ENCODE results near the gene PDGFB.

PDGFB gene

DNA sequence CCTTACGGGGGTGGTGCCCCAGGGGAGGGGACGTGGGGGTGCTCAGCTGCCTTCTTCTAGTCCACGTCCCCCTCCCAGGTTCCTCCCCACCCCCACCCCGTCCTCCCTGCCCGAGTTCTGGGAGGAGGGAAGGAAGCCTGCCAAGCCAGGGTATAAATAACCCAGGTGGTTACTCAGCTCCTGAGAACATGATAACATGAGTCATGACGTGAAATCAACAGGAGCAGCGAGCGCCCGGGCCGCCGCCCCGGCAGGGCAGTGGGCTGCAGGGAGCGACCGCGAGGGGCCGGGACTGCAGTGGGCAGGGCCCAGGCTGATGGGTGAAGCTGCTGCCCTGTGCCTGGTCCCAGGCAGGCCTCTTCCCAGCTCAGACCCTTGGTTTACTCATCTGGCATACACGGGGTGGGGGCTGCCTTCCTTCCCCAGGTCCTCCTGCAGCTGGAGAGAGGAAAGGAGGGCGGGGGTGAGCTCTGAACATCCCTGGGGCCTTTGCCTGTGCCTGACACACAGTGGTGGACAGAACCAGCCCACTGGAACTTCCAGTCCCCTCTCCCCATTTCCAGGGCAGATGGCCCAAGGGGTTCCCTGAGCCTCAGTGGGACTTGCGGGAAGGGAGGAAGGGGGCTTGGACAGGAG is 8.8 kb upstream of the PDGFB start:
- DNase-seq (ENCODE audit: low read depth), result no peak

DNA sequence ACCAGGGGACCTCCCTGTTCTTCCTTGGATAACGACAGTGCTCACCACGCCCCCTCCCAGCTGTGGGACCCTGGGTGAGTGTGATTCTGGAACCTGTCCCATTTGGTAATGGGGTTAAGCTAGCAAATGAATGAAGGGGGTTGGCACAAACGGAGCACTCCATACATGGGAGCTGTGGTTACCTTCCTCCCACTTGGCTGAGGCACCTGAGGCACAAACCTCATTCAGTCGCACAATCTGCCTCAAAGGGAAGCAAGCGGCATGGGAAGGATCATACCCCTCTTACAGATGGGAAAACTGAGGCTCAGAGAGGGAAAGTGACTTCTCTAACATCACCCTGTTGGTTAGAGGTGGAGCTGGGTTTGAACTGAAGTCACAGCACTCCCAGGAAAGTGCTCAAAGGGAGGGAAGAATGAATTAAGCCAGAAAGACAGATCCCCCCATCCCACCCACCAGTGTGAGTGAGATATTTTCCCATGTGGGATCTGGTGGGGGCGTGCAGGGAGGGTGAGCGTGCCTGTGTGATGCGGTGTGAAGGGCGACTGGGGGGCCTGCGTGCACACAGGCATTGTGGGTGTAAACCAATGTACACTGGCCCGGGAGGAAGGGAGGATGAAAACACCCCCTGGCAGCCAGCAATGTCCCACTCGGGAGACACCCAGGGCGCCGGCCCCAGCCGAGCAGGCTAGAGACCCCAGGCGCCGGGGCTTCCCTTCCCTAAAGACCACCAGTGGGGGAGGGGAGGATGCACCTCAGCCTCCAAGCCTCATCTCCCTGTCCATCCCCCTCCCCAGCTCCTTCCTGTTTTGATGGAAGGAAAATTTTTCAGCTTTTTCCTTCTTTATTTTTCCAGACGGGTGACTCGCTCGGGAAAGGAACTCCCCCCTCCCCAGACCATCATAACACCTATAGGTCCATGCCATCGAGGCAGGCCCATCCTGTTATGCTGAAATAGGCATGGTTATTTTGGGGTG is 8.0 kb upstream of the PDGFB start:
- no peak for DNase-seq (ENCODE audit: low read depth)

DNA sequence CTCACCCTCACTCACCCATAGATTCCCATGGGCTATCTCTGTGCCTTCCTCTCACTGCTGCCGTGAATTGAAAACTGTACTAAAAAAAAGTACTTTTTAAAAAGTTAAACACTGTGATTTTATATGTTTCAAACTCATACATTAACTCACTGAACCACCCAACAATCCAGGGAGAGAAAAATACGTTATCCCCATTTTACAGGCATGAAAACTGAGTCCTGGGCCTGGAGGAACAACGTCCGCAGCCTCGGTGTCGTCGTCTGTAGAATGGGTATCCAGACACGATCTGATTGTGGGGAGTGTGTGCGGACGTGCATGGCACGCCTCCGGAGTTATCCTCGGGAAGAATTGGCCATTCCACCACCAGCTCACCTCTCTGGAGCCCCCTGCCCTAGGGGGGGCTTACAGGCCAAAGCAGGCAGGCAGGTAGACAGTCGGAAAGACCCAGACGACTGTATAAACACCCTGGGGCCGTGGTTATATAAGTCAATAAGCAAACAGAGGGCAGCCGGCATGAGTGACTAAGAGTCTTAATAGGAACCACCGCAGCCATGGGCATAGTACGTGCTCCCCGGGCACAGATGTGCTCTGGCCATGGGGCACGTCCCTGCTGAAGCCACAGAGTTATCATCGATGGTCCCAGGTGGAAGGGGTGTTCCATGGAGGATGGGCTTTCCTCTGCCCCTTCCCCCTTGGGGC is 7.1 kb upstream of the PDGFB start:
- no peak for DNase-seq (ENCODE audit: low read depth)

DNA sequence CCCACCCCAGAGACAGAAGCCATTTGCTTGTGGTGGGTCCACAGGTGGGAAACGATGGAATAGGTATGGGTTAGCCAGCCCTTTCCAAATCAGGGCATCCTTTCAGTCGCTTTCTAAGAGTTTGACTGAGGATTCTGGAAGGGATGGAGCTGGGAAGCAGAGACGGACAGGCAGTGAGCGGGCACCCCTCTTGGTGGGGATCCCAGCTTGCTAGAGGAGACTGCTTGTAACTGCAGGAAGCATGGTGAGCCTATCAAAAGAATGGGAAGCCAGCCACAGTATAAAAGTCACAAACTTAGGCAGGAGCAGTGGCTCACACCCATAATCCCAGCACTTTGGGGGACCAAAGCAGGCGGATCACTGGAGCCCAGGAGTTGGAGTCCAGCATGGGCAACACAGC is 6.1 kb upstream of the PDGFB start:
- no peak for DNase-seq (ENCODE audit: low read depth)

DNA sequence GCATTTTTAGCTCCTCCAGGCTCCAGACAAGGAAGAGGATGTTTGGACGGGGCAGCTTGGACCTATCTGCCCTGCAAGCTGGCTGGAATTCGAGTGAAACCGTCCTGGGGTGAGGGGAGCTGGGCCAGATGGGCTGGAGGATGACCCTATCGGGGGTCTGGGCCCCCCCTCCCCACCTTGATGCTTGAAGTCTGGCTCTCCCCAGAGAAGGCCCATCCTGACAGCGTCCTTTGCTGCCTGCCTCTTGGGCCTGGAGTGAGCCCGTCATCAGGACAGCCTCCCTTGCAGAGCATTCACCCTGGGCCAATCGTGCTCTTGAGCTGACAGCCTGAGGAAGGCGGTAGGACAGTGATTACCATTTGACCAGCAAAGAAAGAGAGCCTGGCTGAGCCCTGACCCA is 5.3 kb upstream of the PDGFB start:
- DNase-seq (ENCODE audit: low read depth), result no peak

DNA sequence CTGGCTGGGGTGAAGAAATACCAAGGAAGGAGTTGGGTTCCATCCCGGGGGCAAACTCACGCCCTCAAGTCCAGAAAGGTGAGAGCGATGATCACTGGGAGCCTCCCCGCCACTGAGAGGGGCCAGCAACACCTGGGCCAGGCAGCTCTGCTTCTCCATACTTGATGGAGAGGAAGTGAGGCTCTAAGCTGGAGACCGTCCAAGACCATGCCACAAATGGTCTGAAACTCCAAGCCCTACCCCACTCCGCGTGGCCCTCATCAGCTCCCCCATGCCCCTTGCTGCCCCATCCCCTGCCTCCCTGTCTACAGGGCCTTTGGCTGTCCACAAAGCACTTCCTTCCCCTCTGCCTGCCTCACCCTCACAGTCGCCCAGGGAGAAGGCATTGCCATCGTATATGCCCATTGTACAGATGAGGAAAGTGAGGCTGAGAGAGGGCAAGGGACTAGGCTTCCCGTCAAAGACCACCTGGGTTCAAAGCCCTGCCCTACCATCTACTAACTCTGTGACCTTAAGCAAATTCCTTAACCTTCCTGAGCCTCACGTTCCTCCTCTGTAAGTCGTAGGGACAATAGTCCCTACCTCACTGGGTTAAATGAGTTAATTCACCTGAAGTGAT is 4.4 kb upstream of the PDGFB start:
- no peak for DNase-seq (ENCODE audit: low read depth)

DNA sequence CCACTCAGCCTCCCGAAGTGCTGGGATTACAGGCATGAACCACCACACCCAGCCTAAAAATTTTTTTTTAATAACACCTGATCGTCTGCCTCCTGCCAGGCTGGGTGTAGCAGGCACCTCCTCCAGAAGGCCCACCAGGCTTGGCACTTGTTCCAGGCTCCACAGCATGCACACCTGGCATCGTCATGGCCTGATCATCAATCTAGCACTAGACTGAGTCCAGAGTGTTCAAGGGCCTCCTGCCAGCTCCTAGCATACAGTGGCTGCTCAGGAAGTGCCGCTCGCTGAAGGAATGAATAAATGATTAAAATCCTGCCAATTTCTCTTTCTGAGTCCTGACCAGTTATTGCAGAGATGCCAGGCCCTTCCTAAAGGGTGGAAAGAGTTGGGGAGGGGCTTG is 3.5 kb upstream of the PDGFB start:
- no peak for DNase-seq (ENCODE audit: low read depth)

DNA sequence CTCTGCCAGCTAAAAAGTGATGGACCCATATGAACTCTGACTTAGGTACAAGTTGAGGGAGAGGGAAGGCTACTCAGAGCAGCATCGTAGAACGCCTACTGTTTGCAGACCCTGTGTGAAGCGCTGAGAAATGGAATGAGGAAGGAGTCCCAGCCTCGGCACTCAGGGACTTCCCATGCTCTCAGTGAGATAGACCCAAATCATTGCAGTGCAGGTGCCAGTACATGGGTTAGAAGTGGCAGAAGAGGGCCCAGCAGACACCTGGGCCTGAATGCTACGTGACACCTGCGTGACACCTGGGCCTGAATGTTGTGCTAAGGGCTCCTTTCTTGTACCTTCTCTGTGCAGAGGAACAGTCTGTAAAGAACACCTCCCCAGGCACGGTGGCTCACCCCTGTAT is 2.6 kb upstream of the PDGFB start:
- no peak for DNase-seq (ENCODE audit: low read depth)

DNA sequence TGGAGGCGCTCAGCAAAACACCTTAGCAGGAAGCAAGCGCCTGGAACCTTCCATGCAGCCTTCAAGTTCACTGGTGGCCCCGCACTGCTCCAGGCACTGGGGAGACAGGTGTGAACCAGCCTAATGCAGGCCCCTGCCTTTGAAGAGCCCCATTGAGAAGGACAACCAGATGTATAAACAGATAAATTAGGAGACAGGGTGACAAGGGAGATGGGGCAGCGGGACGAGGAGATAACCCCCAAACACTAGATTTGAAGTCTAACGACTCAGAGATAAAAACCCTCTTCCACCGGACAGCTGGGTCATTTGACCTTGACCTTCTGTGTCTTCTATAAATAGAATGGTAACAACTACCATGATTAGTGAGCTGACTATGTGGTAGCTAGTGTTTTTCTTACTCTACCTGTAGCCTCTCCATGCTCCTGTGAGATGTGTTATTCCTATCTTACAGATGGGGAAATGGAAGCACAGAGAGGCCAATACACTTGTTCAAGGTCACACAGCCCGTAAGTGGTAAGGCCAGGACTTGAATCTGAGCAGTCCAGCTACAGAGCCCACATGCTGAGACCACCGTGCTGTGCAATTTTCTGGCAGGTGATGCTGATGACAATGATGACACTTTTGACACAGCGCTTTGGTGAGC is 2.0 kb upstream of the PDGFB start:
- no peak for DNase-seq (ENCODE audit: low read depth)

DNA sequence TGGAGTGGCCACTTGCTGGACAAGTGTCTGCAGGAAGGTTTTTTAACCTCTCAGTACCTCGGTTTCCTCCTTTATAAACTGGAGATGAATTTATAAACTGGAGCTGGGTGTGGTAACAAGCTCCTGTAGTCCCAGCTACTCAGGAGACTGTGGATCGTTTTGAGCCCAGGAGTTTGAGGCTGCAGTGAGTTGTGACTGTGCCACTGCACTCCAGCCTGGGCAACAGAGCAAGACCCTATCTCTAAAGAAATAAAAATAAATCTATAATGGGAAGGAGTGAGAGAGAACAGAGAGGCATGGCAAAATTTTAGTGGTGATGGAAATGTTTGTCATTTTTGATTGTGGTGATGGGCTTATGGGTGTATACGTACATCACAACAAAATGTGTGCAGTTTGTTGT is 1.4 kb upstream of the PDGFB start:
- DNase-seq (ENCODE audit: low read depth), result no peak

DNA sequence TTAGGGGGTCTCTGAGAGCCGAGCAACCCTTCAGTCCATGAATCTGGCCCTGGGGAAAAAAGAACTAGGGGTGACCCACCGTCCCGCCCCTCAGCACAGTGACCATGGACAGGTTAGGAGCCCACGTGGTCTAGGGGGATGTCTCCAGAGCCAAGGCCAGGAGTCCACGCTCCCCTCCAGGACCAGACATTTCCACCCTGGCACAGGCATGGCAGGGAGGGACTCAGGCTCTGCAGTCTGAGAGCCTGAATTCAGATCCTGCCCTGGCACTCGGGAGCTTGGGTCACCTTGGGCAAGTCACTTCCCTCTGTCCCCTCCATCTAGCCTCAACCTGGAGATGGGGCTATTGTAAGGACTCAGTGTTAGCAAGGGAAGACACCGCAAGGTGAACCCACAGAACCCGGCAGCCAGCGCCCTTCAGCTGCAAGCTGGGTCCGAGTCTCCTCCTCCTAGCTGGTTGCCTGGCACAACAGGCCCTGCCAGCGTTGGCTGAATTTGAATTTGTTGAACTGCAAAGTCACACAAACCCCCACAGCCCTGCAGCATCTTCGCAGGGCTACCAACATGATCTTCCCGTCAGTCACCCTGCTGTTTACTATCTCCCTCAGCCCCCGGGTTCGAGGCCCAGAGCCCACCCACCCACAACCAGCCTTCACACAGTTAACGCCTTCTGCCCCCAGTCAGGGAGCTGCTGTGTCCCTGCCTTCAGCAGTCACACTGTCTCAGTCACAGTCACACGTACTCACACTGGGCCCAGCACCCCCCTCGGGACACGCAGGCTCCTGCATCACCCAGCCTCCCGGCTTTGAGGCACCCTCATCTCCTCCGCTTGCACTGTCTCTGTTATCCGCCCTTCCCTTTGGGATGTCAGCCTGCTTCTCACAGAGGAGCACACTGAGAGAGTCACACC is 603 bp upstream of the PDGFB start:
- no peak for DNase-seq (ENCODE audit: low read depth)

DNA sequence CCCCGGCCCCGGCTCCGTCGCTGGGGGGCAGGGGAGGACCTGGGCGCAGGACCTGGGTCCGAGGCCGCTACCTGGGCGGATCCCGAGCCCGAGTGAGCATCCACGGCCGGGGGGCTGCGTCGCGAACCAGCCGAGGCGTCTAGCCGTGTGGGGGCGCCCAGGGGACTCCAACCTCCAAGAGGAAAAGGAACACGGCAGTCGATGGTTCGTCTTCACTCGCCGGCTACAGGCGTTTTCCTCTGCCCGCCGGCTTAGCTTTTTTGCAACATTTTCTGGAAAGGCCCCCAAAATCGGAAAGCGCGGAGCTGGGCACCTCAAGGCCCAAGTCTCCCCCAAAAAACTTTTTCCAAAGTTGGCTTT is 666 bp downstream of the PDGFB start:
- DNase-seq (ENCODE audit: low read depth), result no peak

DNA sequence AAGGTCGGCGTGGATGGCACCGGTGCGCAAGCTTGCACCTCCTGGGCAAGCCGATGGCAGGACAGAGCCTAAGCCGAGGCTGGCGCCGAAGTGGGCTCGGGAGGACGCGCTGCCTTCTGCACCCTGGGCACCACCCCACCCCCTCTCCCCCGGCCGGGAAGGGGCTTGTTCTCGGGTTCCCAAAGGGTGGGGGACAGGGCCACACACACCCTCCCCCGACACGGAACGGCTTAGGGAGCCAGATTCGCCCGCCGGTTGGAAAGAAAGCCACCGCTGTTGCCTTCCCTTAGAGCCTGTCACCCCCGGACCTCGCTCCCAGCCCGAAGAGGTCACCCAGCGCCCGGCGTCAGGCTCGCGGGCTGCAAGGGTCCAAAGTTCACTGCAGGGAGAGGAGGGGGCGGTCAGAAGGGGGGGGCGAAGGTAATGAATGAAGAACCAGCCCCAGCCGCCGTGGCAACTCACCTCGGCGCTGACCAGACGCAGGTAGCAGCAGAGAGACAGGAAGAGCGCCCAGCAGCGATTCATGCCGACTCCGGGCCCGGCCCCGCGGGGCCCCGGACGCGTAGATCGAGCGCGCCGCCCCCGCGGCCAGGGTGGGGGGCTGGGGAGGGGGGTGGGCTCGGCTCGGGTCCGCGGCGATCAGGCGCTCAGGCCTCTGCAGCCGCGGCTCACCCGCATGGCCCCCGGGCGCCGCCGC is 1.2 kb downstream of the PDGFB start:
- no peak for DNase-seq (ENCODE audit: low read depth)

DNA sequence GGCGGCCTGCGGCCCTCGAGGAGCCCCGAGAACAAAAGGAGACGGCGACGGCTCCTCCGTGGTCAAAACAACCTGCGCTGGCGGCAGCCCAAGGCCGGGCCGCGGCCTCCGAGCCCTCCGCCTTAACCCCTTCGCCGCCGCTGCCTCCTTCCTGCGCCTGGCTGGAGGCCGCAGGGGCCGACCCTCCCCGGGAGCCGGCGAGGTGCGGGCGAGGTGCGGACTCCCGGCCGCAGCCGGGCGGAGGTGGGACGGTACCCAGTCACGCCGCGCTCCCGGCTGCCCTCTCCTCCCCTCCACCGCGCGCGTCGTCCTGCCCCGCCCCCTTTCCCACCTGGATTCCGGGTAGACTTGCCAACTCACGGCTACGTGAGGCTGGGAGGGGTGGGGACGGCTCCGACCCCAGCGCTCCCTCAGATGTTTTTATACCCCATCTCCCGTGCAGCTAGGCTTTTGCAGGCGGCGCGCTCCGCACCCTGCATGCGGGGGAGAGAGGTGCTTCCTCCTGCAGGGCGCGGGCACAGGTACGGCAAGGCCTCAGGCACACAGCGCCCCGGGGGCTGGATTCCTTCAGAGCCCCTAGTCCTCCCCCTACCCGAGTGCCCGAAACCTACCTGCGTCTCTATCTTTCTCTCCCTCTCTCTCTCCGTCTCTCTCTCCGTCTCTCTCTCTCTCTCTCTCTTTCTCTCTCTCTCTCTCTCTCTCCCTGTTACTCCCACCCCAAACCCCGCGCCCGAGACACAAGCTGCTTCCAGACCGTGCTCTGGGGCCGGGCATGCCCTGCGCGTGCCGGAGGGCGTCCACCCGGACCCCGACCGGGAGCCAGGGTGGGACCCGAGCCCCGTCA is 2.0 kb downstream of the PDGFB start:
- DNase-seq (ENCODE audit: low read depth), result no peak

DNA sequence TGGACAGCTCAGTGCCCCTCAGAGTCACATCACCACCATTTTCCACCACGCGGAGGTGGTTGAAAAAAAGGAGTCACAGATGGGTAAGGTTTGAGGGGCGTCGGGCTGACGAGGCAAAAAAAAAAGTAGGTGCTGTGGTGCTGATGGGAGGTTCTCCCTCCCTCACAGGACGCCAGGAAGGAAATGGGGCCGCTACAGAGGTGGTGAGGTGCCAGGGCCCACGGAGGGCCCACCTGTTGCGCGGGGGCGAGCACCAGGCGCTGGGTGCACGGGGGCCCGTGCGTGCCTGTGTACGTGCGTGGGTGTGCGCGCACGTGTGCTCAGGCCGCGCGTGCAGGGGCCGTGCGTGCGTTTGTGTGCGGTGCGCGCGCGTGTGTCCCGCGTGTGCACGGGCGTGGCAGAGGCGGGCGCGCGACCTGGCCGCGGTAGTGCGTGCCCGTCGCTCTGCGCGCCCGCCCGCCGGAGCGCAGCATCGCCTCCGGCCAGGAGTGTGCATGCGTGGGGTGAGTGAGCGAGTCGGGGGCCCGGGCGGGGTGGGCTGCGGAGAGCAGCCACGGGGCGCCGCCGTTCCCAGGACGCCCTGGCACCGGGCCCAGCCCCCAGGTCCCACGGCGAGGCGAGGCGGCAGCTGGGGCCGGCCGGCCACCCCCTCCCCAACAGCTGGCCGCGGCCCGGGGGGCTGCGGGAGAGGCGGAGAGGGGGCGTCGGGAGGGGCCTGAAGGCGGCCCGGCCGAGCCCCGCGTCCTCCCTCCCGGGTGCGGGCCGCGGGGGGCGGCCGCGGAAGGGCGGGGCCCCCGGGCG is 2.8 kb downstream of the PDGFB start:
- DNase-seq (ENCODE audit: low read depth), result no peak

DNA sequence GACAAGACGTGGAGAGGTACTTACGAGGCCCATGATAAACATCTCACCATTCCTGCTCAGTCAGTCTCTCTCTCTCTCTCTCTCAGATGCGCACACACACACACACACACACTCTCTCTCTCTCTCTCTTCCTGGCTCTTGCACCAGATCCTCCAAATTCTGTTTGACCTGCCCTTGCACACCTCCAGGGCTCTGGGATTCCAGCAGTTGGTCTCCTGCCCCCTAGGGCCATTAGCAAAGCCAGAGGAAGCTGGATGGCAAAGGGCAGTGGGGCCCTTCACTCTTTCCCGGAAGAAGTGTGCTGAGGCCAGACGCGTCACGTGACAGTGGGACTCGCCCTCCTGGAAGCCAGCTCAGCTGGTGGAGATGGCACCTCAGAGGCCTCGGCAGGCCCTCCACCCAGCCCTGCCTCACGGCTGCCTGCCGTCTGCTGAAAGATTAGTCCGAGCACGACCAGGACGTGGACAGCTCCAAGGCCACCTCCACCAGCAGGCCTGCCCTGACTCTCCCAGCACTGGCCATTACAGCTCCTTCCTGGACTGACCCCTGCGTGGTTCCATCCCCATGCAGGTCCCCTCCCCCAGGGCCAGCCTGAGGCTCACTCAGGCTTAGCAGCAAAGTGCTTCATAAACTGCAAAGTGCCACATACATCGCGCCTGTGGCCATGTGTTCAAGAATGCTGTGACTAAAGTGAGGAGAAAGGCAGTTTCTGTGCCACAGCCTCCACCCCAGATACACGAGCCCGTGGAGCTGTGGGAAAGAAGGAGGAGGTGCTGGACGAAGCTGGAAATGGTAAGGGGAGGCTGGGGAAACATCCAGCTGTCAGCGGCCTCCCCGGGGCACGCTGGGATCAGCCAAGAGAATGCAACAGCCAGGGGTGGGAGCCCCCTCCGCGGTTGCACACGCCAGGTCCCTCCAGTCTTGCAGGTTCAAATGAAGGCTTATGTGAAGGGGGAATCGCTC is 3.7 kb downstream of the PDGFB start:
- no peak for DNase-seq (ENCODE audit: low read depth)

Measured in activated T-cell treated with anti-CD3 and anti-CD28 coated beads for 1 hour (primary cell).